ENCODE measurements around the gene IFT80. TPM values are rescaled to one million over a fixed set of nuclear protein-coding genes. Genes with fewer than 3 reads are reported as not detected.

The IFT80 gene
- total and polyA plus RNA-seq, 8 donors = 5.2 to 27.7 (median 10.1) TPM

GRCh38 chr3:160227419-160227818 is 171.6 kb downstream of the IFT80 start:
- WGBS, 2 donors = 61 to 70% methylated on average over 3 of the region's 3 CpGs
- no peaks in the 10 kb centered on the region for H3K9me3 ChIP-seq
- ATAC-seq (no peak), FAIRE-seq (peak; percentile 72), DNase-seq (no peak)
- peaks cover 5 to 14% (median 10%) of the 10 kb centered on the region in 3 donors for H3K4me1 ChIP-seq
- no peak for TF ChIP-seq CTCF (IDR thresholded peaks at IDR 0.05)
- H3K4me3 ChIP-seq = no peak overlapping the region
- no peak overlapping the region for H3K27ac ChIP-seq
- intact Hi-C loops (cut with DNase I) = no loop called here
- no peaks in the 10 kb centered on the region for H3K36me3 ChIP-seq
- peaks cover 0 to 33% (median 17%) of the 10 kb centered on the region in 4 donors for H3K27me3 ChIP-seq

- FAIRE-seq = no peak
- Histone ChIP-seq H3K27ac (no peak overlapping the region), H3K4me3 (peak overlapping the region; percentile 18 to 60 (median 48)), H3K9me3 (no peaks in the 10 kb centered on the region), H3K36me3 (no peaks in the 10 kb centered on the region), H3K27me3 (peaks cover 0 to 33% (median 17%) of the 10 kb centered on the region in 4 donors), H3K4me1 (peaks cover 5 to 14% (median 10%) of the 10 kb centered on the region in 3 donors)
- 4 to 6% methylated on average over 85 to 87 of the region's 87 CpGs for WGBS, 2 donors
- peak in 3 of 6 donors; percentile 13 to 71 (median 66) for DNase-seq
- ATAC-seq = peak; percentile 23 to 60 (median 45)
- intact Hi-C loops (cut with DNase I) = no loop called here
- TF ChIP-seq CTCF (IDR thresholded peaks at IDR 0.05) = no peak
Observed at GRCh38 chr3:160226026-160226907, 172.8 kb downstream of the IFT80 start.

GRCh38 chr3:160225176-160226025 is 173.6 kb downstream of the IFT80 start, which contains the start of gene C3orf80:
Gene C3orf80, plus strand, starts transcription at chr3:160225422. Its CDS starts 214 bp downstream, at chr3:160225636.
- TF ChIP-seq CTCF (IDR thresholded peaks at IDR 0.05) = no peak
- 0 to 1% methylated on average over 87 to 104 of the region's 104 CpGs for WGBS, 2 donors
- Histone ChIP-seq H3K36me3 (no peaks in the 10 kb centered on the region), H3K4me1 (peaks cover 5 to 14% (median 10%) of the 10 kb centered on the region in 3 donors), H3K27me3 (peaks cover 0 to 33% (median 17%) of the 10 kb centered on the region in 4 donors), H3K4me3 (peak within 1 kb of the TSS; percentile 18 to 60 (median 48)), H3K27ac (no peak within 1 kb of the TSS), H3K9me3 (no peaks in the 10 kb centered on the region)
- intact Hi-C loops (cut with DNase I) = no loop called here
- DNase-seq (peak; percentile 33 to 85 (median 51)), ATAC-seq (peak; percentile 82 to 89 (median 87)), FAIRE-seq (no peak)

- 8 to 10% methylated on average over 16 of the region's 16 CpGs for WGBS, 2 donors
- Histone ChIP-seq H3K4me3 (peak overlapping the region; percentile 18 to 60 (median 48)), H3K27ac (no peak overlapping the region), H3K9me3 (no peaks in the 10 kb centered on the region), H3K4me1 (peaks cover 5 to 14% (median 10%) of the 10 kb centered on the region in 3 donors), H3K27me3 (peaks cover 0 to 27% (median 16%) of the 10 kb centered on the region in 4 donors), H3K36me3 (no peaks in the 10 kb centered on the region)
- FAIRE-seq = no peak
- no peak for DNase-seq
- ATAC-seq = peak in 3 of 4 donors; percentile 4 to 33 (median 6)
- intact Hi-C loops (cut with DNase I) = no loop called here
- TF ChIP-seq CTCF (IDR thresholded peaks at IDR 0.05) = no peak
Observed at GRCh38 chr3:160224811-160225175, 174.2 kb downstream of the IFT80 start.

Data from pancreas (tissue), 10 donors.